ENCODE results near the gene PPM1L. TPM values are rescaled to one million over a fixed set of nuclear protein-coding genes. Genes with fewer than 3 reads are reported as not detected.

The PPM1L gene
- total and polyA plus RNA-seq, 10 of the 15 experiments (the other 5 are each of a cell fraction or from before 2014, with no cell fraction given) = under 0.01 to 0.33 (median 0.06) TPM; not detected in 1

GRCh38 chr3:160883373-160883772 lies 127.3 kb downstream of the PPM1L start:
- DNase-seq (ENCODE audit: low read depth, low spot score) = no peak
- Histone ChIP-seq H3K27ac (ENCODE audit: control insufficient read depth, insufficient read depth) (no peak overlapping the region), H3K79me2 (ENCODE audit: control insufficient read depth, insufficient read depth, low read length) (no peaks in the 10 kb centered on the region), H3K4me3 (no peak overlapping the region), H3K9ac (ENCODE audit: control insufficient read depth, insufficient read depth, low read length) (no peak overlapping the region), H4K20me1 (ENCODE audit: control insufficient read depth, insufficient read depth) (no peaks in the 10 kb centered on the region), H2AFZ (ENCODE audit: control insufficient read depth, low read depth, low read length) (no peak overlapping the region), H3K27me3 (replicated peaks in 1 of 2; ENCODE audit: control insufficient read depth in 2 of 2, insufficient read depth in 2 of 2, low read length in 1 of 2) (no peaks in the 10 kb centered on the region), H3K4me1 (ENCODE audit: control insufficient read depth, insufficient read depth, low read length) (peaks cover 11% of the 10 kb centered on the region), H3K4me2 (ENCODE audit: control insufficient read depth, insufficient read depth) (no peak overlapping the region), H3K9me3 (replicated peaks; ENCODE audit: control insufficient read depth, insufficient read depth, low read length) (no peaks in the 10 kb centered on the region), H3K36me3 (ENCODE audit: control insufficient read depth in 2 of 2, insufficient read depth in 2 of 2, low read length in 1 of 2) (no peaks in the 10 kb centered on the region)
- ChIA-PET POLR2A (no interaction called here), SMC1A (ENCODE audit: uncharacterized antibody, unreplicated experiment) (no interaction called here), RAD21 (ENCODE audit: unreplicated experiment) (no interaction called here), CTCF (no interaction called here)
- no peak for FAIRE-seq
- ATAC-seq = no peak
- TF ChIP-seq HDAC2 (IDR thresholded peaks at IDR 0.05) = no peak
- no peak for TF ChIP-seq POLR2AphosphoS2 (IDR thresholded peaks at IDR 0.05; ENCODE audit: low read depth, low read length)
- TF ChIP-seq EED (IDR thresholded peaks at IDR 0.05; ENCODE audit: low read depth) = no peak
- no peak for TF ChIP-seq IRF4 (IDR thresholded peaks at IDR 0.05; ENCODE audit: low read depth, low read length)
- TF ChIP-seq SMARCA5 (IDR thresholded peaks at IDR 0.05) = no peak
- no peak for TF ChIP-seq ZNF217 (IDR thresholded peaks at IDR 0.05)
- TF ChIP-seq RUNX3 (IDR thresholded peaks at IDR 0.05; ENCODE audit: low read length) = no peak
- TF ChIP-seq ZBTB33 (IDR thresholded peaks at IDR 0.05) = no peak
- TF ChIP-seq BCLAF1 (IDR thresholded peaks at IDR 0.05) = no peak
- TF ChIP-seq PKNOX1 (IDR thresholded peaks at IDR 0.05) = no peak
- no peak for TF ChIP-seq MAX (IDR thresholded peaks at IDR 0.05; ENCODE audit: low read depth, low read length)
- no peak for TF ChIP-seq YY1 (IDR thresholded peaks at IDR 0.05; ENCODE audit: low read depth, low read length)
- TF ChIP-seq ELK1 (IDR thresholded peaks at IDR 0.05; ENCODE audit: low read depth, low read length) = no peak
- no peak for TF ChIP-seq ZNF622 (IDR thresholded peaks at IDR 0.05)
- TF ChIP-seq ZNF24 (IDR thresholded peaks at IDR 0.05) = no peak
- no peak for TF ChIP-seq NFXL1 (IDR thresholded peaks at IDR 0.05; ENCODE audit: borderline replicate concordance)
- TF ChIP-seq EGR1 (IDR thresholded peaks at IDR 0.05; ENCODE audit: borderline replicate concordance in 1 of 2, low read depth in 2 of 2, low read length in 2 of 2) = no peak
- no TSS peak for BruUV-seq (replicated peaks)
- intact Hi-C loops (cut with micrococcal nuclease; ENCODE audit: unreplicated experiment) = no loop called here
- in situ Hi-C loops (cut with MboI) = no loop called here
- 62% methylated on average over 3 of the region's 3 CpGs for WGBS (ENCODE audit: insufficient coverage, insufficient replicate concordance, low lambda C conversion rate, missing lambda C conversion rate)

Data from GM12878 (cell line).